Left ventricle myocardium inferior (tissue), 1 donor: ENCODE data around the gene OR14I1. TPM values are rescaled to one million over a fixed set of nuclear protein-coding genes. Genes with fewer than 3 reads are reported as not detected.

Experiments
- DNase-seq: peaks from one replicate; pipeline ENCODE4 v3.0.0-alpha.2; 2020
- H3K27ac ChIP-seq: fragments of 200-600 bp; replicated peaks from 2 replicates; pipeline ENCODE4 v1.8.0; 2021
- H3K27me3 ChIP-seq: fragments of 200-600 bp; 2 replicates; pipeline ENCODE4 v1.8.0; 2021; ENCODE audit warnings: low read depth
- H3K36me3 ChIP-seq: fragments of 200-600 bp; 2 replicates; pipeline ENCODE4 v1.8.0; 2021
- H3K4me1 ChIP-seq: fragments of 200-600 bp; 2 replicates; pipeline ENCODE4 v1.8.0; 2021
- H3K4me3 ChIP-seq: fragments of 200-600 bp; 2 replicates; pipeline ENCODE4 v1.8.0; 2021; ENCODE audit warnings: mild to moderate bottlenecking, moderate library complexity
- H3K9me3 ChIP-seq: fragments of 200-600 bp; replicated peaks from 2 replicates; pipeline ENCODE4 v1.8.0; 2021
- intact Hi-C: fragments of 100-400 bp; cut with micrococcal nuclease; formaldehyde crosslinking; loops from one replicate; pipeline ENCODE4 v1.11.0; 2022
- total RNA-seq: library from RNA; stranded (reverse); fragmentation: NEBNext Ultra II Directional; extraction: Animal tissue kit (Norgen Biotek cat#: 25700); gene quantifications from one replicate; pipeline ENCODE4 v1.2.1, GENCODE V29; 2021
- TF ChIP-seq, protein P1 (sequence below): fragments of 200-600 bp; IDR thresholded peaks from 2 replicates; pipeline ENCODE4 v1.8.0; 2021; ENCODE audit warnings: antibody characterized with exemption, mild to moderate bottlenecking, borderline replicate concordance
- donor health status: DM: no; HTN: yes; CAD: no; lungs with severe emphysema.

The OR14I1 gene
- total RNA-seq, 1 donor from 2014 or later, result not detected

- no peak for DNase-seq
- Histone ChIP-seq H3K9me3 (peaks cover 32% of the 10 kb centered on the region), H3K36me3 (no peaks in the 10 kb centered on the region), H3K4me1 (no peaks in the 10 kb centered on the region), H3K27me3 (peaks cover 22% of the 10 kb centered on the region), H3K27ac (no peak overlapping the region), H3K4me3 (no peak overlapping the region)
- TF ChIP-seq, protein P1, sequence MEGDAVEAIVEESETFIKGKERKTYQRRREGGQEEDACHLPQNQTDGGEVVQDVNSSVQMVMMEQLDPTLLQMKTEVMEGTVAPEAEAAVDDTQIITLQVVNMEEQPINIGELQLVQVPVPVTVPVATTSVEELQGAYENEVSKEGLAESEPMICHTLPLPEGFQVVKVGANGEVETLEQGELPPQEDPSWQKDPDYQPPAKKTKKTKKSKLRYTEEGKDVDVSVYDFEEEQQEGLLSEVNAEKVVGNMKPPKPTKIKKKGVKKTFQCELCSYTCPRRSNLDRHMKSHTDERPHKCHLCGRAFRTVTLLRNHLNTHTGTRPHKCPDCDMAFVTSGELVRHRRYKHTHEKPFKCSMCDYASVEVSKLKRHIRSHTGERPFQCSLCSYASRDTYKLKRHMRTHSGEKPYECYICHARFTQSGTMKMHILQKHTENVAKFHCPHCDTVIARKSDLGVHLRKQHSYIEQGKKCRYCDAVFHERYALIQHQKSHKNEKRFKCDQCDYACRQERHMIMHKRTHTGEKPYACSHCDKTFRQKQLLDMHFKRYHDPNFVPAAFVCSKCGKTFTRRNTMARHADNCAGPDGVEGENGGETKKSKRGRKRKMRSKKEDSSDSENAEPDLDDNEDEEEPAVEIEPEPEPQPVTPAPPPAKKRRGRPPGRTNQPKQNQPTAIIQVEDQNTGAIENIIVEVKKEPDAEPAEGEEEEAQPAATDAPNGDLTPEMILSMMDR, result no peak
- intact Hi-C loops, result no loop called here
Measured at GRCh38 chr1:248714248-248714647, 11.7 kb upstream of the OR14I1 start.

DNA sequence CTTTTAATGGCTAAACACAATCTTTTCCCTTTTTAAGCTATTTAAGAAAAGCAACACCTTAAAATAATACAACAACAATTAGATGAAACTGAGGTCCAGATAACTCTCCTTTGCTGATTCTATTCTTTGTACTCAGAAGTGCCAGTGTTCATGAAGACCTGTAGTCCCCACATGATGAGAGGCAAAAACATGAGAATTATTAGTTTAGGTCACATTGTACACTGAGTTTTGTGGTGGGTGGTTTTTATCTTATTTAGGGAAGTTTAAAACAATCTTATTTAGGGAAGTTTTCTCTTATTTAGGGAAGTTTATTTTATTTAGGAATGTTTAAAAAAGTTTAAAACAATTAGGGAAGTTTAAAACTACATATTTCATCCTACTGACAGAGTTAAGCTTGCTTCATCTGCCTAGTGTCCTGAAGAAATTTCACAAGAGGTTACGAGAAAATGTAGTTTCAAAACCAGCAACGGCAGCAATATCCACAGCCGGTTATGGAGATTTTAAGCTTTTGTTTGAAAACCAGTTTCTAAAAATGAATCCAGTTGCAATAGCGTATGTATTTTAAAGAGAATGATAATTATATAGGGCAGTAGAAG lies 7.8 kb upstream of the OR14I1 start:
- peaks cover 20% of the 10 kb centered on the region for H3K9me3 ChIP-seq
- H3K4me3 ChIP-seq, result no peak overlapping the region
- TF ChIP-seq, protein P1, result no peak
- H3K36me3 ChIP-seq, result no peaks in the 10 kb centered on the region
- no peak overlapping the region for H3K27ac ChIP-seq
- DNase-seq, result no peak
- H3K4me1 ChIP-seq, result no peaks in the 10 kb centered on the region
- peaks cover 34% of the 10 kb centered on the region for H3K27me3 ChIP-seq
- intact Hi-C loops, result no loop called here

DNA sequence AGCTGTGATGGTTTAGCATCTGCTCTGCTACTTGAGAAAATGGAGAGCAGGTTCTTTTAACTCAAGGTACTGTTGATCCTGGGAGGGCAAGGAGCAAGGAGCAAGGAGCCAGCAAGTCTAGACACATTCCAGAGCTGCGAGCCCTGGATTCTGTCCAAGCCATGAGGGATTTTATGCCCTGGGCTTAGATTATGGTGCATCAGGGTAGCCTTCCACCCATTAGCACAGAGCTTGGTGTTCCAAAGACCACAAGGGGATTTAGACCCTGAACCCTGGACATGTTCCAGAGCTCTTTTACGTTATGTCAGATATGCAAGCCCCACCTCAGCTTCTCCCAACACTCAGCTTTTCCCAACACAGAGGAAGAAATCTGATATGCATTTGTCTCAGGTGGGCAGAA lies 2.0 kb upstream of the OR14I1 start:
- no peaks in the 10 kb centered on the region for H3K36me3 ChIP-seq
- TF ChIP-seq, protein P1, result no peak
- no peak overlapping the region for H3K27ac ChIP-seq
- H3K27me3 ChIP-seq, result peaks cover 28% of the 10 kb centered on the region
- no peak for DNase-seq
- no peaks in the 10 kb centered on the region for H3K4me1 ChIP-seq
- H3K4me3 ChIP-seq, result no peak overlapping the region
- intact Hi-C loops, result no loop called here
- no peaks in the 10 kb centered on the region for H3K9me3 ChIP-seq

DNA sequence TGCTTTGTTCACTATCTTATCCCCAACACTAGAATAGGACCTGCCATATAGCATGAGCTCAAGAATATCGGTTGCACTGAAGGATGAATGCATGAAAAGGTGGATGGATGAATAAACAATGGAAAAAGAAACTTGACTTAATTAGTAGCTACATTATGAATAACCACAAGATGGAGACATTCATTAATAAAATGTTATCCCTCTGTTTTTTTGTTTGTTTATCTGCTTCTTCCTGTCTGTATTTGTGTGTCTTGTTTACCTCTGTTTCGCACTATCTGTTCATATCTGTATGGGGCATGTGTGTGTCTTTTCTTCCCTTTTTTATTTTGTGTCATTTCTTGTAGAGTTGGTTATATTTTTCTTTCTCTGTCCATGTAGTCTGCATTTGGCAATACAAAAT lies 1.1 kb upstream of the OR14I1 start:
- no peak overlapping the region for H3K27ac ChIP-seq
- TF ChIP-seq, protein P1, result peak; percentile 17
- DNase-seq, result no peak
- intact Hi-C loops, result no loop called here
- peaks cover 26% of the 10 kb centered on the region for H3K27me3 ChIP-seq
- no peaks in the 10 kb centered on the region for H3K9me3 ChIP-seq
- H3K4me3 ChIP-seq, result no peak overlapping the region
- H3K36me3 ChIP-seq, result no peaks in the 10 kb centered on the region
- H3K4me1 ChIP-seq, result no peaks in the 10 kb centered on the region

DNA sequence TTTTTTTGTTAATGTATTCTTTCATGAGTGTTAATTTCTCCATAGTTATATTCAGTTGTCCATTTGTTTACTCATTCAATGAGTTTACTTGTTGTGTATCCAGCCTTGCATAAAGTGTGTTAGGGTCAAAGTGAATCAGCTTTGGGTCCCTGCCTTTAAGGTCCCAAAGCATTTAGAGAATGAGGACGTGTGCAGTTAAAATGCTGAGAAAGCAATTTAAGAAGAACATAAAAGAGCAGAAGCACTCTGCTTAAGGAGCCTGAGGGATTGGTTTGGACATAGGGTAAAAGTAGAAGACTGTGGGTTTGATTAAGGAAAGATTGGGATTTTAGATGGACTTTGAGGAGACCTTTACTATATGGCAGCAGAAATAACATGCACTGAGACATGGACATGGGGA lies 3.5 kb downstream of the OR14I1 start:
- Histone ChIP-seq H3K9me3 (no peaks in the 10 kb centered on the region), H3K36me3 (no peaks in the 10 kb centered on the region), H3K27me3 (peaks cover 29% of the 10 kb centered on the region), H3K27ac (no peak overlapping the region), H3K4me3 (no peak overlapping the region), H3K4me1 (no peaks in the 10 kb centered on the region)
- DNase-seq, result no peak
- TF ChIP-seq, protein P1, result no peak
- intact Hi-C loops, result no loop called here
